Small intestine (tissue), 7 donors: ENCODE measurements around the gene SIRPG. TPM values are rescaled to one million over a fixed set of nuclear protein-coding genes. Genes with fewer than 3 reads are reported as not detected.

Source experiments
- DNase-seq, 2 donors: peaks; one replicate each; pipeline versions ENCODE4 v3.0.0 to v3.0.0-alpha.2; 2013
- FAIRE-seq: peaks from 2 replicates; lab custom pipeline; 2012; peaks lifted over from hg19 to GRCh38; lab: Jason Lieb, UNC
- H3K27ac ChIP-seq, 3 donors: one replicate each; pipeline ENCODE4 v1.5.1; 2013; ENCODE audit warnings: low read length in 2 of 3, mild to moderate bottlenecking in 2 of 3, control low read depth in 1 of 3, inconsistent platforms in 1 of 3, low read depth in 1 of 3, moderate library complexity in 1 of 3
- H3K27me3 ChIP-seq, 3 donors: one replicate each; pipeline ENCODE4 v1.6.1; 2013; ENCODE audit warnings: low read length in 3 of 3, inconsistent platforms in 1 of 3; ENCODE audit not compliant: control insufficient read depth in 3 of 3, insufficient read depth in 3 of 3
- H3K36me3 ChIP-seq, 3 donors: one replicate each; pipeline ENCODE4 v1.6.1; 2013; ENCODE audit warnings: low read length in 3 of 3, inconsistent platforms in 1 of 3, low read depth in 1 of 3, mild to moderate bottlenecking in 1 of 3, moderate library complexity in 1 of 3; ENCODE audit not compliant: control insufficient read depth in 3 of 3, insufficient read depth in 2 of 3
- H3K4me1 ChIP-seq, 3 donors: one replicate each; pipeline ENCODE4 v1.6.1; 2013; ENCODE audit warnings: low read length in 2 of 3, inconsistent platforms in 1 of 3, low read depth in 1 of 3, mild to moderate bottlenecking in 1 of 3, moderate library complexity in 1 of 3; ENCODE audit not compliant: control insufficient read depth in 3 of 3, insufficient read depth in 2 of 3
- H3K4me3 ChIP-seq, 3 donors: one replicate each; pipeline ENCODE4 v1.5.1; 2013; ENCODE audit warnings: low read length in 3 of 3, control low read depth in 1 of 3, inconsistent platforms in 1 of 3, low read depth in 1 of 3, mild to moderate bottlenecking in 1 of 3, moderate library complexity in 1 of 3
- H3K9me3 ChIP-seq, 2 donors: one replicate each; pipeline ENCODE4 v1.6.1; 2013; ENCODE audit warnings: low read depth in 1 of 2, low read length in 1 of 2; ENCODE audit not compliant: control insufficient read depth in 2 of 2, insufficient read depth in 1 of 2
- WGBS, 3 donors: extraction: QIAGEN DNeasy Blood & Tissue Kit; methylation state at CpG; one replicate each; pipeline ENCODE4 v1.1.7; 2013; 5-methylcytosine and 5-hydroxymethylcytosine counted together
- polyA plus RNA-seq, 4 donors: library from polyadenylated mRNA; stranded (reverse) in 3 of 4; unstranded in 1 of 4; fragments of 200-250 nt in 3 of 4; fragments of 120-200 nt in 1 of 4; gene quantifications; one replicate each; pipeline versions ENCODE4 v1.2.1 to v1.2.3, GENCODE V29; 2013
- donor health status: healthy with polysubstance abuse.
- donor health status: control.
- donor health status: control.
- donor health status: Bipolar disorder and iron deficiency.
- donor health status: healthy.

The SIRPG gene
- polyA plus RNA-seq, 4 donors = 0.89 to 2.2 (median 0.99) TPM

- H3K4me1 ChIP-seq = no peaks in the 10 kb centered on the region
- H3K27ac ChIP-seq = no peak overlapping the region
- no peaks in the 10 kb centered on the region for H3K36me3 ChIP-seq
- DNase-seq (no peak), FAIRE-seq (no peak)
- H3K4me3 ChIP-seq = no peak overlapping the region
- 42 to 61% (median 61%) methylated on average over 5 of the region's 5 CpGs for WGBS, 3 donors
- H3K9me3 ChIP-seq = no peaks in the 10 kb centered on the region
- peaks cover 0 to 2% (median 0%) of the 10 kb centered on the region in 3 donors for H3K27me3 ChIP-seq
These were observed 9.2 kb upstream of the SIRPG start for GRCh38 chr20:1666802-1667201.

- H3K36me3 ChIP-seq = no peaks in the 10 kb centered on the region
- H3K27ac ChIP-seq = peak overlapping the region in 1 of 3 donors; percentile 37
- no peaks in the 10 kb centered on the region for H3K4me1 ChIP-seq
- no peaks in the 10 kb centered on the region for H3K9me3 ChIP-seq
- 88 to 91% (median 90%) methylated on average over 3 of the region's 3 CpGs for WGBS, 3 donors
- peaks cover 0 to 2% (median 0%) of the 10 kb centered on the region in 3 donors for H3K27me3 ChIP-seq
- DNase-seq = no peak
- FAIRE-seq = no peak
- peak overlapping the region in 1 of 3 donors; percentile 17 for H3K4me3 ChIP-seq
These were observed 7.8 kb upstream of the SIRPG start for GRCh38 chr20:1665345-1665744.

- H3K4me1 ChIP-seq = no peaks in the 10 kb centered on the region
- 56 to 79% (median 64%) methylated on average over 5 of the region's 5 CpGs for WGBS, 3 donors
- H3K9me3 ChIP-seq = no peaks in the 10 kb centered on the region
- peaks cover 0 to 2% (median 0%) of the 10 kb centered on the region in 3 donors for H3K27me3 ChIP-seq
- H3K4me3 ChIP-seq = peak overlapping the region in 1 of 3 donors; percentile 17
- H3K27ac ChIP-seq = peak overlapping the region in 1 of 3 donors; percentile 37
- H3K36me3 ChIP-seq = no peaks in the 10 kb centered on the region
- DNase-seq (peak in 1 of 2 donors; percentile 41), FAIRE-seq (no peak)
These were observed 7.3 kb upstream of the SIRPG start for GRCh38 chr20:1664911-1665310.

- 47 to 67% (median 53%) methylated on average over 2 of the region's 2 CpGs for WGBS, 3 donors
- no peak for FAIRE-seq
These were observed 6.3 kb upstream of the SIRPG start for GRCh38 chr20:1663917-1664316.

GRCh38 chr20:1661542-1662299 lies 4.1 kb upstream of the SIRPG start:
- H3K4me3 ChIP-seq = no peak overlapping the region
- H3K36me3 ChIP-seq = no peaks in the 10 kb centered on the region
- no peaks in the 10 kb centered on the region for H3K4me1 ChIP-seq
- no peak for DNase-seq
- H3K9me3 ChIP-seq = no peaks in the 10 kb centered on the region
- WGBS, 3 donors = 38 to 61% (median 44%) methylated on average over 2 of the region's 2 CpGs
- no peak overlapping the region for H3K27ac ChIP-seq
- H3K27me3 ChIP-seq = peaks cover 0 to 3% (median 0%) of the 10 kb centered on the region in 3 donors
- no peak for FAIRE-seq

More at GRCh38 chr20:1663917-1664316, 6.3 kb upstream of the SIRPG start:
- Histone ChIP-seq H3K27ac (no peak overlapping the region), H3K9me3 (no peaks in the 10 kb centered on the region), H3K27me3 (peaks cover 0 to 2% (median 0%) of the 10 kb centered on the region in 3 donors), H3K4me1 (no peaks in the 10 kb centered on the region), H3K4me3 (no peak overlapping the region), H3K36me3 (no peaks in the 10 kb centered on the region)
- DNase-seq = no peak

GRCh38 chr20:1660246-1660645 lies 2.7 kb upstream of the SIRPG start:
- DNase-seq (no peak), FAIRE-seq (no peak)
- no peaks in the 10 kb centered on the region for H3K9me3 ChIP-seq
- no peaks in the 10 kb centered on the region for H3K36me3 ChIP-seq
- WGBS, 3 donors = 30 to 50% (median 31%) methylated on average over 2 of the region's 2 CpGs
- H3K4me3 ChIP-seq = no peak overlapping the region
- no peak overlapping the region for H3K27ac ChIP-seq
- H3K27me3 ChIP-seq = peaks cover 0 to 3% (median 0%) of the 10 kb centered on the region in 3 donors
- H3K4me1 ChIP-seq = no peaks in the 10 kb centered on the region

GRCh38 chr20:1656844-1657243 lies 735 bp downstream of the SIRPG start:
- FAIRE-seq (no peak), DNase-seq (no peak)
- Histone ChIP-seq H3K27me3 (peaks cover 0 to 3% (median 0%) of the 10 kb centered on the region in 3 donors), H3K4me3 (peak overlapping the region in 1 of 3 donors; percentile 41), H3K36me3 (no peaks in the 10 kb centered on the region), H3K27ac (peak overlapping the region in 2 of 3 donors; percentile 52 to 66), H3K9me3 (no peaks in the 10 kb centered on the region), H3K4me1 (no peaks in the 10 kb centered on the region)
- WGBS, 3 donors = 80 to 84% (median 80%) methylated on average over 5 of the region's 5 CpGs

- Histone ChIP-seq H3K36me3 (no peaks in the 10 kb centered on the region), H3K27ac (no peak overlapping the region), H3K9me3 (no peaks in the 10 kb centered on the region), H3K4me1 (no peaks in the 10 kb centered on the region), H3K4me3 (no peak overlapping the region), H3K27me3 (peaks cover 0 to 3% (median 0%) of the 10 kb centered on the region in 3 donors)
- DNase-seq = peak in 1 of 2 donors; percentile 25
- FAIRE-seq = no peak
These were observed 2.6 kb downstream of the SIRPG start for GRCh38 chr20:1654996-1655395.
